Measurements from ENCODE around the gene DIABLO.
"Not testable (repeated sequence)": the region's sequence is repeated elsewhere in the genome, so short reads cannot be mapped to it uniquely, and the experiment has no call there.

The DIABLO gene

DNA sequence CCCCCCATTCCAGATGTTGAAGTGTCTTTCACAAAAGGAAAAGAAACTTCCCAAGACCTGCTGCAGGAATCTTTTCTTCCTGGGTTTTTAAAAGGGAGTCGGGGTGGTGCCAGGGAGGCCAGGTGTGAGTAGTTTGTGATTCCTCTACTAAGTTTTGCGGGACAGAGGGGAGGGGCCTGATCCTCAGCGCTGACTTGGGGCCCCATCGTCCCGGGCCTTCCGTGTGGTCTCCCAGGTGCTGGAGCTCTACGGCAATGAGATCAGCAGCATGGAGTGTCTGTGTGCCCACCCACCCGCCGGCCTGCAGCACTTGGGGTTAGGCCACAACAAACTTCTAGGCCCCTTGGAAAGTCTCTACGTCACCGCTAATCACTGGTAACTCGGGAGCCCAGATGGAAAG lies 38.4 kb downstream of the DIABLO start:
- DNase-seq, result no peak

DNA sequence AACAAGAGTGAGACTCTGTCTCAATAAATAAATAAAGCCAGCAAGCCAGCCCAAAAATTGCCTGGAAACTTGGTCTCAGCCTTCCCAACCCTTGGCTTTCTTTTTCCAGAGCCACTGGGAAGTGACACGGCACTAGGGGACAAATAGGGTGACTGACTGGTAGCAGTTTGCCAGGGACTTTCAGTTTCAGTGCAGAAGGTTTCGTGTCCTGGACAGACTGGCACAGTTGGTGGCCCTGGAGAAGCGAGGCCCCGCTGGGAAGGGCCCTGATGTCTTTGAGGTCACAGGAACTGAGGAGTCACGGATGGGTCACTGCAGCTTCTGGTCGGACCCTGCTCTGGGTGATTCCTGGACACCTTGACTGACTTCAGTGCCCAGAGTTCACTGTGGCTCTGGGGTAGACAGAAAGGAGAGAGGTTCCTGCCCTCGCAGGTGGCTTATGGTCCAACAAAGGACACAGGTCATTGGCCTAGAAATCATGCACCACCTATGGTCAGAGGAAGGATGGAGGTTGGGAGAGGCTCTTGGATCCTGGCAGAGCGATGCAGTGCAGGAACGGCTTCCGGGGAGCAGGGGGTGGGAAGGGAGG lies 40.3 kb downstream of the DIABLO start:
- no peak for DNase-seq

DNA sequence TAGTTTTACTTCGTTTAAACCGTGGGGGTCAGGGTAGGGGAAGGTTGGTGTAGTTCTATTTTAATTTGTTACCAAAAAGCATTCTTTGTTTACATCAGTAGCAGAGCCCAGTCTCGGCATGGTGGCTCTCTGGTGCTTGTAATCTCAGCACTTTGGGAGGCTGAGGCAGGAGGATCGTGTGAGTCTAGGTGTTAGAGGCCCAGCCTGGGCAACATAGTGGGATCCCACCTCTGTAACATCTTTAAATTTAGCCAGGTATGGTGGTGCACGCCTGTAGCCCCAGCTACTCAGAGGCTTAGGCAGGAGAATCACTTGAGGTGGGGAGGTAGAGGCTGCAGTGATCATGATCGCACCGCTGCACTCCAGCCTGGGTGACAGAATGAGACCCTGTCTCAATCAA lies 40.8 kb downstream of the DIABLO start:
- no peak for DNase-seq

DNA sequence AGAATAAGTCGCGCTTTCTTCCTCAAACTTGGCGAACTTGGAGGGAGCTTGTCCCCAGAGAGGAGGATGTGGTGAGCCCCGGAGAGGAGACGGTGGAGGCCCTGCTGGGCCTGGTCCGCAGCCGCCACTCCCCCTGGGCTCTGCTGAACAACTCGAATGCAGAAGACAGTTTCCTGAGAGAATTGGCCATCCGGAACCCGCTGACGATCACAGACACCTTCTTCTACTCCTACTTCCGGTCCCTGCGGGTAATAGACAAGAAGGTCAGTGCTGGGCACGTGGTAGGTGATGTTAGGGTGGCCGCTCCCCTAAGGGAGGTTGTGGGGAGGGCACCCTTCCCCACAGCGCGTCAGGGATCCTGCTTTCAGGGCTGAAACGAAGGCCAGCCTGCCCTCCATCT lies 41.3 kb downstream of the DIABLO start:
- DNase-seq, result no peak

GRCh38 chr12:122183588-122183940 lies 42.3 kb downstream of the DIABLO start:
- DNase-seq, result no peak

DNA sequence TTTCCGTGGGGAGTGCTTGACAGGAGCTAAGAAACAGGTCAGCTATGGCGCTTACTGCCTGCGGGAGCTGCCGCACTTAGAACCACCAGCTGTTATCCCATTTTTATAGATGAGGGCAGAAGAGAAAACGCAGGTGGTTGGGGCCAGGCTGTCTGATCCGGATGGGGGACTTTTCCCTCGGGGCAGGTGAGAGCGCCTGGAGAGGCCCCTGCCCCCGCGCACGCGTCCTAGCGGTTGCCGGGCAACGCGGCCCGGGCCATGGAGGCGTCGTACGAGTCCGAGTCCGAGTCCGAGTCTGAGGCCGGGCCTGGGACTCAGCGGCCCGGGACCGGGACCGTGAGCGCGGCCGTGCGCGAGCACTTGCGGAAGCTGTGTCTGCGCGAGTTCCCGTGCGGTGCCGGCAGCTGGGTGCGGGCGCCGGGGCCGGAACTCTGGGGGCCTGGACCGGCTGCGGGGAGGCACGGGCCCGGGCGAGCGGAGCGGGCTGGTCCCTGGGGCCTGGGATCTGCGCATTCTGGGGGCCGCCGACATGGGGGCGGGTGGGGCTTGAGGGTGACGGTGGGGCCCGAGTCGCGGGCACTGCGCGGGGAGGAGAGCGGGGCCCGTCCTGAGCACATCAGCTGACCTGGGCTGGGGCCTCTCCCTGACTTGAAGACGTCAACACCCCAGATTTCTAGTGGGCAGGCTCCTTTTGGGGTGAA lies 42.8 kb downstream of the DIABLO start, which contains the start of gene LRRC43:
Gene LRRC43, plus strand, starts transcription at position 237 of the 701 bp plus-strand sequence. Its CDS starts 22 bp downstream, at position 259.
- peak; percentile 61 for DNase-seq

DNA sequence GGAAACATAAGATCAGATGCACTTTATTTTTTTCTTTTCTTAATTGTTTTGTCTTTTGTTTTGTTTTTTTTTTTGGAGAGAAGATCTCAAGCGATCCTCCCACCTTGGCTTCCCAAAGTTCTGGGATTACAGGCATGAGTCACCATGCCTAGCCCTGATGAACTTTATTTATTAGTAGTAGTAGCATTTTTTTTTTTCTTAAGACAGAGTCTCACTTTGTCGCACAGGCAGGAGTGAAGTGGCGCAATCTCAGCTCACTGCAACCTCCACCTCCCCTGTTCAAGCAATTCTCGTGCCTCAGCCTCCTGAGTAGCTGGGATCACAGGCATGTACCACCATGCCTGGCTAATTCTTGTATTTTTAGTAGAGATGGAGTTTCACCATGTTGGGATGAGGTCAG lies 49.4 kb downstream of the DIABLO start:
- not testable (repeated sequence) for DNase-seq

- no peak for DNase-seq
Observed at GRCh38 chr12:122174155-122174845, 51.6 kb downstream of the DIABLO start, which contains the start of gene IL31. IL31 (minus strand) TSS chr12:122174221; CDS start chr12:122174172, 49 bp downstream.

GRCh38 chr12:122172262-122172939 lies 53.5 kb downstream of the DIABLO start:
- DNase-seq, result no peak

- DNase-seq, result no peak
Observed at GRCh38 chr12:122171399-122171798, 54.5 kb downstream of the DIABLO start.

- DNase-seq, result no peak
Observed at GRCh38 chr12:122168492-122168891, 57.4 kb downstream of the DIABLO start.

DNA sequence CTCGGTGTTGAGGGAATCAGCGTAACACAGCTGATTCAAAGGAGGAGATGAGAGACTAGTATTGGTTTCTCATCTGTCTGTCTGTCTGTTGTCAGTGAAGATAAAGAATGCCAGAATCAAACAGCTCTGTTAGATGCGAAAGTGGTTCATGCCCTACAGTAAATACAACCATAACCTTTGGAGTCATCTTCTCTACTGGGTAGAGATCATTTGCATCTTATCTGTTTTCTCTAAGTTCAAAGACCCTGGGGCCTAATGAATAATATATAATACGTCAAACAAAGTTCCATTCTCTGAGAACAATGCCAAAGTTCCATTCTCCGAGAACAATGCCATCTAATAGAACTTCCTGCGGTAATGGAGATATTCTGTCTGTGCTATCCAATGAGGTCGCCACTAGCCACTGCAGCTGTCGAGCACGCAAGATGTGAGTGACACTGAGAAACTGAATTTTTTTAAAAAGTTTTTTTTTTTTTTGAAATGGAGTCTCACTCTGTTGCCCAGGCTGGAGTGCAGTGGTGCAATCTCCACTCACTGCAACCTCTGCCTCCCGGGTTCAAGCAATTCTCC lies 58.4 kb downstream of the DIABLO start:
- no peak for DNase-seq

DNA sequence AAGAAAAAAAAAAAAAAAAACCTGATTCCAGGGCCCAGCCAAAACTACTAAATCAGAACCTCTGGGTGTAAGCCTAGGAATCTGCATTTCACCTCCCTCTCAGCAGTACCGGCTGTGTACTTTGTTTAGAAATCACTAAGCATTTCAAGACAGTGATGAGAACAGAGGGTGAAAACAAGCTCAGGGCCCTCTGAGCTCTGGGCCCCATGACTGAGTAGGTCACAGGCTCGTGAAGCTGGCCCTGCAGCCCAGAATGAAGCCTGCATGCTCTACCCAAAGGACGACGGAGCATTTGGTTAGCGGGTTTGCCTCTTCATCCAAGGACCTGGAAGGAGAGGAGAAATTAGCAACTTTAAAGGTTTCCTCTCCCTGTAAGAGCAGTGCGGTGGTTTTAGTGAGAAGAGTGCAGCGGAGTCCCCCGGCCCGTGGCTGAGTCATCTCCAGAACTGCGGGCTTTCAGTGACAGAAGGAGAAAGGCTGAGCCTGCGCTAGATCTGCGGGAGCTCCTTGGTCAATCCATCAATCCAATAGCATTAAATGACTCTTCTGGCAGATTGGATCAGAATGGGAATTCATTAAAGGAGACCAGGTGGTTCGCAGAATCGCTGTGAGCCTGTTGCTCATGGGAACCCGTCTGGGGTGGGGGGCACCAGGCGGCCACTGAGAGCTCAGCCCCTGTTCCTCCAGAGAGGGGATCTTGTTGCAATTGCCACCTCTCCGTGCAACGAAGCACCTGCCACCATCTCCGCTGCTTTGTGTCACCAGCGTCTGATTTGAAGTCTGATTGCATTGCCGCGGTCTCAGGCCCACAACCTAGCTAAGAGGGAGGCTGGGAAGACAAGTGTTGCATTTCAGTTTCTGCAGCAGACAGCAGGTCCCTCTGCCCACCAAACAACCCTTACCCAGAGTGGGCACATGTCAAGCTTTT lies 59.2 kb downstream of the DIABLO start:
- DNase-seq, result no peak

DNA sequence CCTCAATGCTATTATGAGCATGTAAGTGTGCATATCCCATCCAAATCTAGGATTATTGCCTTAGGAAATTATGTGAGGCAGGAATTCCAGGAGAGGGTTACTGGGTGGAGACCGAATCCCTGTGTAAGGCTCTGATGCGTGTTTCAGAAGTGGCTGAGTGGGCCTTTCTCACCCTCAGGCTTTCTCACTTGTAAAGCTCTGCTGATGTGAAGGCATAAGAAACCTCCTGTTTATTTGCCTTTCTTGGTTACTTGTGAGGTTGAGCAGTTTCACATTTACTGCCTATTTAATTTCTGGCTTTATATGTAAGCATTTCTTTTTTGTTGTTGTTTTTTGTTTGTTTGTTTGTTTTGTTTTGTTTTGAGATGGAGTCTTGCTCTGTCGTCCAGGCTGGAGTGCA lies 62.9 kb downstream of the DIABLO start:
- no peak for DNase-seq

DNA sequence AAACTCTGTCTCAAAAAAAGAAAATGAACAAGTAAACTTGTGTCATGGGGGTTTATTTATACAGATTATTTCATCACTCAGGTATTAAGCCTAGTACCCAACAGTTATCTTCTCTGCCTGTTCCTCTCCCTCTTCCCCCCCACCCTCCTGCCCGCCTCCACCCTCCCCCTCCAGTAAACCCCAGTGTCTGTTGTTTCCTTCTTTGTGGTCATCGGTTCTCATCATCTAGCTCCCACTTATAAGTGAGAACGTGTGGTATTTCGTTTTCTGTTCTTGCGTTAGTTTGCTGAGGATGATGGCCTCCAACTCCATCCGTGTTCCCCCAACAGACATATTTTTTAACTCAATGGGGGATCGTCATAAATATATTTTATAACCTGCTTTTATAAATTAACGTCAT lies 64.2 kb downstream of the DIABLO start:
- DNase-seq, result no peak

GRCh38 chr12:122160761-122161160 lies 65.1 kb downstream of the DIABLO start:
- no peak for DNase-seq

DNA sequence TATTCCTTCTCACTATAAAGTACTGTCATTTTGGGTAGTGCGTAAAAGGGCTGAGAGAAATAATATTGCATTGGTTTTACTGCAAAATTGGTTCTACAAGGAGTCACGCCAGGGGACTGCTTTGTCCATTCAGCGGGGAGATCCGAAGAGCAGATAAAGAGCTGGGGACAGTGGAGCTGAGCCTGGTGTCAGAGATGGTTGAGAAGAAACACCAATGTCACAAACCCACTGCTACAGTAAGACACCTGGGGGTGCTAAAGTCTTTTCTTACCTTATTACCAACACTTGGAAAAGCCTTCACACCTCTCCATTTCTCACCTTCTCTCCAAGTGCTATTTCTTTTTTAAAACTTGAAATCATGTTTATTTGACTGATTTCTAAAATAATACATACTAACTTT lies 66.0 kb downstream of the DIABLO start:
- DNase-seq, result no peak

DNA sequence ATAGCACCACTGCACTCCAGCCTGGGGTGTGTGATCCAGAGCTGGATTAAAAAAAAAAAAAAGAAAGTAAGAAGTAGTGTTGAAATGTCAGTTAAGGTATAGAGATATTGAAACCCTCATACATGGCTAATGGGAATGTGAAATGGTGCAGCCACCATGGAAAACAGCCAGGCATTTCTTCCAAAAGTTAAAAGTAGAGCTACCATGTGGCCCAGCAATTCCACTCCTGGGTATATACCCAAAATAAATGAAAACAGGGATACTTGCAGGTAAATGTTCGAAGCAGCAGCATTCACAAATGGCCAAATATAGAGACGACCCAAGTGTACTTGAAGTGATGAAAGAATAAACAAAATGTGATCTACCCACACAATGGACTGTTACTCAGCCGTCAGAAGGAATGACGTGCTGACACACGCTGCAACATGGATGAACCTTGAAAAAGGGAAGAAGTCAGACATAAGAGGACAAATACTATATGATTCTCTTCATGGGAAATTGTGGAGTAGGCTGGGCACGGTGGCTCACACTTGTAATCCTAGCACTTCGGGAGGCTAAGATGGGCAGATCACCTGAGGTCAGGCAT lies 67.1 kb downstream of the DIABLO start:
- no peak for DNase-seq

Data from right forelimb (tissue), 1 donor.